GM18520 (cell line): ENCODE results near the gene USP3.
"Not testable (repeated sequence)": the region's sequence is repeated elsewhere in the genome, so short reads cannot be mapped to it uniquely, and the experiment has no call there.

ENCODE experiments used
- ATAC-seq: cut with Tn5 transposase; IDR thresholded peaks from one replicate; pipeline ENCODE4 v1.9.1; 2021; ENCODE audit not compliant: unreplicated experiment

USP3 gene

GRCh38 chr15:63509955-63510940, 5.9 kb downstream of the USP3 start:
- no peak for ATAC-seq

- ATAC-seq, result no peak
Measured at GRCh38 chr15:63512148-63512547, 7.8 kb downstream of the USP3 start.

GRCh38 chr15:63513271-63513670, 8.9 kb downstream of the USP3 start:
- no peak for ATAC-seq

GRCh38 chr15:63513728-63514127, 9.3 kb downstream of the USP3 start:
- ATAC-seq, result no peak

GRCh38 chr15:63514531-63514943, 10.1 kb downstream of the USP3 start:
- no peak for ATAC-seq

- ATAC-seq, result no peak
Measured at GRCh38 chr15:63517202-63517601, 12.8 kb downstream of the USP3 start.

GRCh38 chr15:63517628-63518027, 13.2 kb downstream of the USP3 start:
- ATAC-seq, result no peak

GRCh38 chr15:63519041-63519440, 14.6 kb downstream of the USP3 start:
- ATAC-seq, result no peak

- ATAC-seq, result no peak
Measured at GRCh38 chr15:63519548-63520178, 15.3 kb downstream of the USP3 start.

- ATAC-seq, result not testable (repeated sequence)
Measured at GRCh38 chr15:63520462-63520861, 16.1 kb downstream of the USP3 start.

- no peak for ATAC-seq
Measured at GRCh38 chr15:63522225-63522578, 17.8 kb downstream of the USP3 start.

GRCh38 chr15:63523306-63523990, 19.1 kb downstream of the USP3 start:
- no peak for ATAC-seq

GRCh38 chr15:63524316-63525015, 20.1 kb downstream of the USP3 start:
- ATAC-seq, result no peak

- no peak for ATAC-seq
Measured at GRCh38 chr15:63526401-63526800, 22.0 kb downstream of the USP3 start.

GRCh38 chr15:63528138-63528659, 23.8 kb downstream of the USP3 start:
- ATAC-seq, result no peak

- ATAC-seq, result no peak
Measured at GRCh38 chr15:63530235-63530634, 25.8 kb downstream of the USP3 start.

GRCh38 chr15:63530752-63531299, 26.4 kb downstream of the USP3 start:
- ATAC-seq, result no peak

GRCh38 chr15:63531586-63531985, 27.2 kb downstream of the USP3 start:
- ATAC-seq, result no peak

GRCh38 chr15:63532307-63532744, 27.9 kb downstream of the USP3 start:
- no peak for ATAC-seq

GRCh38 chr15:63534888-63535287, 30.5 kb downstream of the USP3 start:
- not testable (repeated sequence) for ATAC-seq
